Spleen (tissue), 11 donors: ENCODE measurements around the gene C1GALT1C1L. TPM values are rescaled to one million over a fixed set of nuclear protein-coding genes. Genes with fewer than 3 reads are reported as not detected.

Source experiments
- DNase-seq: peaks from one replicate; pipeline ENCODE4 v3.0.0-alpha.2; 2020
- H3K27ac ChIP-seq, 8 donors: fragments of 200-600 bp; sonication (generic) in 7 of 8; 1 replicate in 4 of 8; 2 replicates in 4 of 8; pipeline versions ENCODE4 v1.5.0 to v1.8.0; 2016 to 2021; ENCODE audit warnings: inconsistent platforms in 4 of 8, mild to moderate bottlenecking in 4 of 8, moderate library complexity in 1 of 8
- H3K27me3 ChIP-seq, 7 donors: fragments of 200-600 bp; sonication (generic) in 6 of 7; replicated peaks in 1 of 7; 1 replicate in 4 of 7; 2 replicates in 3 of 7; pipeline versions ENCODE4 v1.5.0 to v1.8.0; 2016 to 2021; ENCODE audit warnings: inconsistent platforms in 3 of 7, mild to moderate bottlenecking in 1 of 7
- H3K36me3 ChIP-seq, 6 donors: fragments of 200-600 bp; sonication (generic) in 5 of 6; 1 replicate in 4 of 6; 2 replicates in 2 of 6; pipeline versions ENCODE4 v1.5.0 to v1.8.0; 2016 to 2021; ENCODE audit warnings: inconsistent platforms in 2 of 6
- H3K4me1 ChIP-seq, 6 donors: fragments of 200-600 bp; sonication (generic) in 5 of 6; 1 replicate in 3 of 6; 2 replicates in 3 of 6; pipeline versions ENCODE4 v1.5.0 to v1.8.0; 2016 to 2021; ENCODE audit warnings: inconsistent platforms in 3 of 6
- H3K4me3 ChIP-seq, 8 donors: fragments of 200-600 bp; sonication (generic) in 7 of 8; 1 replicate in 4 of 8; 2 replicates in 4 of 8; pipeline versions ENCODE4 v1.5.0 to v1.8.0; 2016 to 2021; ENCODE audit warnings: inconsistent platforms in 4 of 8, mild to moderate bottlenecking in 4 of 8, moderate library complexity in 2 of 8
- H3K9me3 ChIP-seq, 8 donors: fragments of 200-600 bp; sonication (generic) in 7 of 8; 1 replicate in 4 of 8; 2 replicates in 4 of 8; pipeline versions ENCODE4 v1.5.0 to v1.8.0; 2016 to 2021; ENCODE audit warnings: inconsistent platforms in 4 of 8
- POLR2A ChIP-seq, 3 donors: fragments of 450-650 bp; IDR thresholded peaks; one replicate each; pipeline ENCODE4 v1.5.1; 2017; ENCODE audit warnings: antibody characterized with exemption in 3 of 3, mild to moderate bottlenecking in 1 of 3
- POLR2AphosphoS5 ChIP-seq, 3 donors: sonication (generic); formaldehyde crosslinking; IDR thresholded peaks; one replicate each; pipeline ENCODE4 v1.5.1; 2017; ENCODE audit warnings: antibody characterized with exemption in 3 of 3
- WGBS, 5 donors: extraction: QIAGEN DNeasy Blood & Tissue Kit in 3 of 5; methylation state at CpG; one replicate each; pipeline versions ENCODE4 v1.1.5 to v1.1.7; 2013 to 2018; 5-methylcytosine and 5-hydroxymethylcytosine counted together
- intact Hi-C: fragments of 100-400 bp; cut with DNase I; formaldehyde crosslinking; loops from one replicate; pipeline ENCODE4 v1.15.0; 2023; ENCODE audit warnings: low total_unique reads
- polyA plus RNA-seq, 3 donors: library from polyadenylated mRNA; stranded (reverse); fragments of 200-250 nt; gene quantifications; one replicate each; pipeline ENCODE4 v1.2.1, GENCODE V29; 2013
- total RNA-seq, 7 donors: library from RNA; depleted of rRNA in 3 of 7; stranded (reverse); fragments of >200 nt in 3 of 7; fragmentation: NEBNext Ultra II Directional in 4 of 7; extraction: Animal tissue kit (Norgen Biotek cat#: 25700) in 4 of 7; gene quantifications; one replicate each; pipeline versions ENCODE4 v1.1.0 to v1.2.1, GENCODE V29; 2016 to 2021
- TF ChIP-seq, protein P1 (sequence below), 11 experiments: fragments of 200-600 bp in 7 of 11; fragments of 450-650 bp in 4 of 11; sonication (generic) in 4 of 11; IDR thresholded peaks in 8 of 11; conservative IDR thresholded peaks in 3 of 11; 1 replicate in 7 of 11; 2 replicates in 4 of 11; pipeline versions ENCODE4 v1.4.0 to v1.8.0; 2016 to 2021; ENCODE audit warnings: antibody characterized with exemption in 11 of 11, inconsistent platforms in 4 of 11, mild to moderate bottlenecking in 1 of 11
- donor health status: healthy with polysubstance abuse.
- donor health status: DM: no; HTN: no; CAD: no; lungs with moderate emphysema.
- donor health status: DM: no; HTN: no; CAD: no.
- donor health status: Bipolar disorder and iron deficiency.
- donor health status: healthy.
- donor health status: DM: no; HTN: no; CAD: no.
- donor health status: DM: yes; HTN: yes; CAD: no.

C1GALT1C1L gene
- total and polyA plus RNA-seq, 10 donors: 0.10 to 0.85 (median 0.55) TPM; not detected in 1

DNA sequence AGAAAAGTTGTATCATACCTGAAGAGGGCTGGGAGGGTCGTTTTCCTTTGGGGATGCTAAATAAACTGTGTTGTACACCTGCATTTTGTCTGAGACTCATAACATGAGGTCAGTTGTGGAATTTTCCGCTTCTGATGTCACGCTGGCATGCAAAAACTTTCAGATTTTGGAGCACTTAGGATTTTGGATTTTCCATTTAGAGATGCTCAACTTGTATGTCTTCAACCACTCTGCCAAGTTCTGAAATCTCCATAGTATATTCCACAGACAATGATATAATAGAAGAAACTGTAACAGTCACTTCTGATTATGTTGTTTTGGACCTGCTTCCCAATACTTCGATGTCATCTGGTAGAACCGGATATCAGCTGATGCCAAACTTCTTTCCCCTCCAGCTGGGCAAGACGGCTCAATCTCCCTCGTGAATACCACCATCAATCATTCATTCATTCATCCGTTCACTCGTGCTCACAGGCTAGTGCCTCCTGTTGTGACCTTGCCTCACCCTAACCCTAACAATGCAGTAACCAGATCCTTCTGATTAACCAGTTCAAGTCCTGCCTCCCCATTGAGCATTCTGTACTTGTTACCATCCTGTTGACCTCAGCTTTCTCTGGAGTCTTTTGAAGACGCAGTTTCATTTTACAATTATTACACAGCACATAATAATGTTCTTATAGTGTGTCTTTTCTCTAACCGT, 44.5 kb downstream of the C1GALT1C1L start:
- Histone ChIP-seq H3K27ac (no peak overlapping the region), H3K4me3 (no peak overlapping the region), H3K27me3 (peaks cover 0 to 44% (median 8%) of the 10 kb centered on the region in 7 donors), H3K36me3 (no peaks in the 10 kb centered on the region), H3K4me1 (peaks cover 0 to 9% (median 4%) of the 10 kb centered on the region in 6 donors), H3K9me3 (peaks cover 0 to 15% (median 3%) of the 10 kb centered on the region in 8 donors)
- intact Hi-C loops: no loop called here
- TF ChIP-seq POLR2A (IDR thresholded peaks at IDR 0.05): no peak
- TF ChIP-seq, protein P1, sequence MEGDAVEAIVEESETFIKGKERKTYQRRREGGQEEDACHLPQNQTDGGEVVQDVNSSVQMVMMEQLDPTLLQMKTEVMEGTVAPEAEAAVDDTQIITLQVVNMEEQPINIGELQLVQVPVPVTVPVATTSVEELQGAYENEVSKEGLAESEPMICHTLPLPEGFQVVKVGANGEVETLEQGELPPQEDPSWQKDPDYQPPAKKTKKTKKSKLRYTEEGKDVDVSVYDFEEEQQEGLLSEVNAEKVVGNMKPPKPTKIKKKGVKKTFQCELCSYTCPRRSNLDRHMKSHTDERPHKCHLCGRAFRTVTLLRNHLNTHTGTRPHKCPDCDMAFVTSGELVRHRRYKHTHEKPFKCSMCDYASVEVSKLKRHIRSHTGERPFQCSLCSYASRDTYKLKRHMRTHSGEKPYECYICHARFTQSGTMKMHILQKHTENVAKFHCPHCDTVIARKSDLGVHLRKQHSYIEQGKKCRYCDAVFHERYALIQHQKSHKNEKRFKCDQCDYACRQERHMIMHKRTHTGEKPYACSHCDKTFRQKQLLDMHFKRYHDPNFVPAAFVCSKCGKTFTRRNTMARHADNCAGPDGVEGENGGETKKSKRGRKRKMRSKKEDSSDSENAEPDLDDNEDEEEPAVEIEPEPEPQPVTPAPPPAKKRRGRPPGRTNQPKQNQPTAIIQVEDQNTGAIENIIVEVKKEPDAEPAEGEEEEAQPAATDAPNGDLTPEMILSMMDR (IDR thresholded peaks at IDR 0.05 in 8 of 11, conservative IDR thresholded peaks at IDR 0.05 in 3 of 11): no peak
- no peak for TF ChIP-seq POLR2AphosphoS5 (IDR thresholded peaks at IDR 0.05)
- DNase-seq: no peak
- WGBS, 5 donors: 67 to 75% (median 70%) methylated on average over 11 of the region's 11 CpGs

Other genes starting within 250 kb of the C1GALT1C1L start
- gene THADA, start 80.4 kb downstream of the C1GALT1C1L start, total RNA-seq: 10 to 100 TPM; 37.0 to 51.3 (median 43.5) TPM
- gene THADA, start 80.4 kb downstream of the C1GALT1C1L start, polyA plus RNA-seq: 10 to 100 TPM; 14.2 to 16.2 (median 15.5) TPM
- 10 to 100 TPM; 12.3 to 21.9 (median 17.3) TPM for gene PLEKHH2, start 39.2 kb downstream of the C1GALT1C1L start, total RNA-seq
- 1 to 10 TPM in 2 of 3 donors, under 1 TPM in 1; 0.91 to 2.3 (median 1.3) TPM for gene PLEKHH2, start 39.2 kb downstream of the C1GALT1C1L start, polyA plus RNA-seq
- 10 to 100 TPM in 6 of 7 donors, 1 to 10 TPM in 1; 8.5 to 32.4 (median 21.6) TPM for gene DYNC2LI1, start 97.6 kb upstream of the C1GALT1C1L start, total RNA-seq
- gene DYNC2LI1, start 97.6 kb upstream of the C1GALT1C1L start, polyA plus RNA-seq: 10 to 100 TPM in 2 of 3 donors, 1 to 10 TPM in 1; 9.6 to 13.4 (median 11.4) TPM
- under 1 TPM in 3 of 7 donors, not detected in 4; 0.24 to 0.37 (median 0.26) TPM for gene ABCG5, start 162.4 kb upstream of the C1GALT1C1L start, total RNA-seq
- under 1 TPM in 1 of 3 donors, not detected in 2; 0.05 TPM for gene ABCG5, start 162.4 kb upstream of the C1GALT1C1L start, polyA plus RNA-seq
- under 1 TPM in 3 of 7 donors, not detected in 4; 0.20 to 0.46 (median 0.23) TPM for gene ABCG8, start 162.5 kb upstream of the C1GALT1C1L start, total RNA-seq
- under 1 TPM in 2 of 3 donors, not detected in 1; 0.02 to 0.03 TPM for gene ABCG8, start 162.5 kb upstream of the C1GALT1C1L start, polyA plus RNA-seq